ENCODE results near the gene CCDC33. TPM values are rescaled to one million over a fixed set of nuclear protein-coding genes. Genes with fewer than 3 reads are reported as not detected.
A peak's percentile ranks its signal among the peaks of the same experiment; 100 is the strongest.

The CCDC33 gene
- polyA plus RNA-seq, 1 of the 3 experiments (the other 2 are of a cell fraction), result 4.0 TPM

DNA sequence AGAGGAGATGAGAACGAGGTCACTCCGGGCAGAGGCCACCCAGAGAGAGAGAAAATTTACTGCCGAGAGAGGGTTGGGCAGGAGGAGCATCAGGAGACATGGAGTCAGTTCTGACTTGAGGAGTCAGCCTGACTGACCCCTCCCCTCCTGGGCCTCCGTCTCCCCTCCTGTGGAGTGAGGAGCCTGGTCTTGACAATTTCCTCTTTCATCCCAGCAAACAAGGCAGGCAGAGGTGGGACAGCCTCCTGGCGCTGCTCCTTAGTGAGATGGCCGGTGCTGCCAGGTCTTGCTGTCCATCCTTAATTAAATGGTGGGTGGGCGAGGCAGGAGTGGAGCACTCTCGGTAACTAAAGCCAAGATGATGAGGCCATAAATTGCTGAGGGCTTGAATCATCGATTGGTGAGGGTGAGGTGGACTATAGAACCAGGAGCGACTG lies 70.7 kb downstream of the CCDC33 start:
- Histone ChIP-seq H3K27ac (ENCODE audit: low read depth in 2 of 2, low read length in 1 of 2) (peak overlapping the region in 1 of 2 experiments; percentile 80; a peak in 2 of 4 replicates), H3K27me3 (ENCODE audit: insufficient read depth) (no peaks in the 10 kb centered on the region), H3K9me2 (no peaks in the 10 kb centered on the region), H3K4me2 (no peak overlapping the region), H3K36me3 (replicated peaks in 1 of 2; ENCODE audit: control insufficient read depth in 1 of 2, insufficient read depth in 2 of 2, low read length in 1 of 2) (no peaks in the 10 kb centered on the region), H3K4me1 (ENCODE audit: control insufficient read depth in 1 of 2, insufficient read depth in 2 of 2, low read depth in 1 of 2, low read length in 1 of 2) (peaks cover 0 to 64% of the 10 kb centered on the region in 2 experiments; a peak in 2 of 4 replicates), H3F3A (replicated peaks; ENCODE audit: insufficient read depth) (no peaks in the 10 kb centered on the region), H3K9ac (no peak overlapping the region), H3K9me3 (no peaks in the 10 kb centered on the region), H4K20me1 (ENCODE audit: insufficient read depth) (no peaks in the 10 kb centered on the region), H3K79me2 (ENCODE audit: insufficient read depth) (no peaks in the 10 kb centered on the region), H3K4me3 (ENCODE audit: low read depth in 2 of 2, low read length in 1 of 2) (no peak overlapping the region), H2AFZ (ENCODE audit: low read depth) (no peak overlapping the region)
- TF ChIP-seq POLR2AphosphoS5 (IDR thresholded peaks at IDR 0.05; ENCODE audit: low read depth, low read length) (no peak), YY1 (IDR thresholded peaks at IDR 0.05; ENCODE audit: low read depth) (no peak), NRF1 (IDR thresholded peaks at IDR 0.05; ENCODE audit: low read depth, low read length) (no peak)
- DNase-seq, result no peak
- ChIA-PET CTCF (interaction anchor here (0.8 to 8.4 kb wide), 27 partner anchors 9 to 968 kb away, joined by 3 to 265 read pairs (median 9); partner anchors contain the start of genes ISLR2 and STRA6), POLR2A (interaction anchor here (0.9 to 2.3 kb wide), 2 partner anchors 106 to 129 kb away, joined by 5 to 9 read pairs; no protein-coding TSS in a partner anchor)
- 59% methylated on average over 10 of the region's 10 CpGs for WGBS (ENCODE audit: low lambda C conversion rate)

DNA sequence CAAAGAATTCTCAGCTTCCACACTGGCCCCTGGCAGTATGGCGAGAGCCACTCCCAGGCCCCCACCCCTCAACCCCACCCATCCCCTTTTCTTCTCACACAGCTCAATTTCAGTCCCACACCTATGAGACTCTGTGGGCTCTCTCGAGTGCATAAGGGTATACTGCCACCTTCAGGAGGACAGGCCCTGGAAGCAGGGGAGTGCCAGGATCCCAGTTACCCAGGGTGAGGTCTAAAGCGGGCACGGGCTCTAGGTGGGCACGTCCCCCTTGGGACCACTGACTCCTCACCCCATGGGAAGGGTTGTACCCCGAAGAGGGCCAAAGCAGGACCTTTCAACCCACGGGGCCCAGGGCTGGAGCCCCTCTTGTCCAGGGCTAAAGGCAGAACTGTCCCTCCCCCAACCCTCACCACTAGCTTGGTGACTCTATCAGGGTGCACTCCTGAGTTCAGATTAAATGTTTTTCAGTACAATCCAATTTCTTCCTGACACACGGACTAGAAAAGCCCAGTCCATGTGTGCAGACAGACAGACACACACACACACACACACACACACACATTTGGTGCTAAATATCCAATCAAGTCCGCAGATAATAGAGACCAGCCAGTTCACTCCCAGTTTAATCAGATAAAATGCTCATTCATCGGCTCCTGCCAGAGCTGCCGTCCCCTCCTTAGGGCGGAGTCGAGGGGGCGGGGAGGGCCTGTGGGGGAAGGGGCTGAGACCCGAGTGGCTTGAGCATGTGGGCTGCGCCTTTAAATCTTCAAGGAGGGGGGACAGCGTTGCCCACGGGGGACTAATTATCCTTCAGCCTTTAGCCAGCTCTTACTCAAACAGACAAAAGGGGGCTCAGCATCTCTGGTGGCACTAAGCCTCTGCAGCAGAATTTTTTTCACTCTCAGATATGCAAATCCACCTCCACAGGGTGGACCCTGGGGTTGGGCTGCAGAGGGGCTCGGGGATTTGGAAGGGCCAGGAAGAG lies 72.0 kb downstream of the CCDC33 start:
- Histone ChIP-seq H3K9ac (no peak overlapping the region), H3K4me3 (ENCODE audit: low read depth in 2 of 2, low read length in 1 of 2) (peak overlapping the region in 1 of 2 experiments; percentile 13; a peak in 1 of 4 replicates), H3K27me3 (ENCODE audit: insufficient read depth) (no peaks in the 10 kb centered on the region), H4K20me1 (ENCODE audit: insufficient read depth) (no peaks in the 10 kb centered on the region), H3K9me2 (no peaks in the 10 kb centered on the region), H3K36me3 (replicated peaks in 1 of 2; ENCODE audit: control insufficient read depth in 1 of 2, insufficient read depth in 2 of 2, low read length in 1 of 2) (no peaks in the 10 kb centered on the region), H3K4me1 (ENCODE audit: control insufficient read depth in 1 of 2, insufficient read depth in 2 of 2, low read depth in 1 of 2, low read length in 1 of 2) (peaks cover 0 to 64% of the 10 kb centered on the region in 2 experiments; a peak in 2 of 4 replicates), H2AFZ (ENCODE audit: low read depth) (no peak overlapping the region), H3K9me3 (no peaks in the 10 kb centered on the region), H3K79me2 (ENCODE audit: insufficient read depth) (no peaks in the 10 kb centered on the region), H3K27ac (ENCODE audit: low read depth in 2 of 2, low read length in 1 of 2) (peak overlapping the region in 1 of 2 experiments; percentile 95; a peak in 2 of 4 replicates), H3K4me2 (peak overlapping the region; percentile 63; the same call in 1 of the 2 replicates), H3F3A (replicated peaks; ENCODE audit: insufficient read depth) (no peaks in the 10 kb centered on the region)
- ChIA-PET POLR2A (interaction anchor here (0.7 to 2.3 kb wide), 7 partner anchors 16 to 178 kb away, joined by 3 to 9 read pairs (median 5); partner anchors contain the start of gene ISLR2), CTCF (interaction anchor here (0.5 to 8.4 kb wide), 84 partner anchors 9 to 966 kb away, joined by 3 to 265 read pairs (median 5); partner anchors contain the start of genes CCDC33, CYP11A1, ISLR and ISLR2)
- TF ChIP-seq SMC3 (IDR thresholded peaks at IDR 0.05; ENCODE audit: low read depth, low read length), result peak; percentile 80
- TF ChIP-seq MEF2A (IDR thresholded peaks at IDR 0.05; ENCODE audit: borderline replicate concordance, low read depth), result no peak
- peak; percentile 59; the same call in 1 of the 2 replicates for TF ChIP-seq GATA2 (CRISPR knock-in tag; IDR thresholded peaks at IDR 0.05)
- TF ChIP-seq, protein P1, sequence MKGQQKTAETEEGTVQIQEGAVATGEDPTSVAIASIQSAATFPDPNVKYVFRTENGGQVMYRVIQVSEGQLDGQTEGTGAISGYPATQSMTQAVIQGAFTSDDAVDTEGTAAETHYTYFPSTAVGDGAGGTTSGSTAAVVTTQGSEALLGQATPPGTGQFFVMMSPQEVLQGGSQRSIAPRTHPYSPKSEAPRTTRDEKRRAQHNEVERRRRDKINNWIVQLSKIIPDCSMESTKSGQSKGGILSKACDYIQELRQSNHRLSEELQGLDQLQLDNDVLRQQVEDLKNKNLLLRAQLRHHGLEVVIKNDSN (IDR thresholded peaks at IDR 0.05; ENCODE audit: borderline replicate concordance, low read depth), result no peak
- peak; percentile 90 for TF ChIP-seq RAD21 (IDR thresholded peaks at IDR 0.05; ENCODE audit: low read length)
- no peak for TF ChIP-seq RFX5 (IDR thresholded peaks at IDR 0.05; ENCODE audit: low read length)
- TF ChIP-seq, protein P2, sequence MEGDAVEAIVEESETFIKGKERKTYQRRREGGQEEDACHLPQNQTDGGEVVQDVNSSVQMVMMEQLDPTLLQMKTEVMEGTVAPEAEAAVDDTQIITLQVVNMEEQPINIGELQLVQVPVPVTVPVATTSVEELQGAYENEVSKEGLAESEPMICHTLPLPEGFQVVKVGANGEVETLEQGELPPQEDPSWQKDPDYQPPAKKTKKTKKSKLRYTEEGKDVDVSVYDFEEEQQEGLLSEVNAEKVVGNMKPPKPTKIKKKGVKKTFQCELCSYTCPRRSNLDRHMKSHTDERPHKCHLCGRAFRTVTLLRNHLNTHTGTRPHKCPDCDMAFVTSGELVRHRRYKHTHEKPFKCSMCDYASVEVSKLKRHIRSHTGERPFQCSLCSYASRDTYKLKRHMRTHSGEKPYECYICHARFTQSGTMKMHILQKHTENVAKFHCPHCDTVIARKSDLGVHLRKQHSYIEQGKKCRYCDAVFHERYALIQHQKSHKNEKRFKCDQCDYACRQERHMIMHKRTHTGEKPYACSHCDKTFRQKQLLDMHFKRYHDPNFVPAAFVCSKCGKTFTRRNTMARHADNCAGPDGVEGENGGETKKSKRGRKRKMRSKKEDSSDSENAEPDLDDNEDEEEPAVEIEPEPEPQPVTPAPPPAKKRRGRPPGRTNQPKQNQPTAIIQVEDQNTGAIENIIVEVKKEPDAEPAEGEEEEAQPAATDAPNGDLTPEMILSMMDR (IDR thresholded peaks at IDR 0.05), result peak; percentile 77
- 8% methylated on average over 15 of the region's 19 CpGs for WGBS (ENCODE audit: low lambda C conversion rate)
- peak; percentile 87 for DNase-seq
